ENCODE results near the gene BORA.

BORA gene

GRCh38 chr13:72745260-72745659 lies 17.5 kb downstream of the BORA start:
- DNase-seq (ENCODE audit: extremely low read depth, insufficient read length), result no peak
- Histone ChIP-seq H3K36me3 (ENCODE audit: control insufficient read depth, insufficient read depth, low read length) (peaks cover 7% of the 10 kb centered on the region), H3K4me3 (replicated peaks; ENCODE audit: low read depth, low read length) (no peak overlapping the region), H3K27me3 (replicated peaks; ENCODE audit: control insufficient read depth, insufficient read depth, low read length) (no peaks in the 10 kb centered on the region)
- TF ChIP-seq CTCF (IDR thresholded peaks at IDR 0.05; ENCODE audit: insufficient read depth, low read length, poor library complexity, severe bottlenecking), result no peak

- no peaks in the 10 kb centered on the region for H3K27me3 ChIP-seq (replicated peaks; ENCODE audit: control insufficient read depth, insufficient read depth, low read length)
- peaks cover 13% of the 10 kb centered on the region for H3K36me3 ChIP-seq (ENCODE audit: control insufficient read depth, insufficient read depth, low read length)
- H3K4me3 ChIP-seq (replicated peaks; ENCODE audit: low read depth, low read length), result no peak overlapping the region
- no peak for DNase-seq (ENCODE audit: extremely low read depth, insufficient read length)
- no peak for TF ChIP-seq CTCF (IDR thresholded peaks at IDR 0.05; ENCODE audit: insufficient read depth, low read length, poor library complexity, severe bottlenecking)
These were observed 23.5 kb downstream of the BORA start for GRCh38 chr13:72751220-72751619.

- no peaks in the 10 kb centered on the region for H3K27me3 ChIP-seq (replicated peaks; ENCODE audit: control insufficient read depth, insufficient read depth, low read length)
- H3K36me3 ChIP-seq (ENCODE audit: control insufficient read depth, insufficient read depth, low read length), result peaks cover 13% of the 10 kb centered on the region
- no peak for TF ChIP-seq CTCF (IDR thresholded peaks at IDR 0.05; ENCODE audit: insufficient read depth, low read length, poor library complexity, severe bottlenecking)
- DNase-seq (ENCODE audit: extremely low read depth, insufficient read length), result no peak
- no peak overlapping the region for H3K4me3 ChIP-seq (replicated peaks; ENCODE audit: low read depth, low read length)
These were observed 26.4 kb downstream of the BORA start for GRCh38 chr13:72754111-72754510.

- DNase-seq (ENCODE audit: extremely low read depth, insufficient read length), result no peak
- no peak for TF ChIP-seq CTCF (IDR thresholded peaks at IDR 0.05; ENCODE audit: insufficient read depth, low read length, poor library complexity, severe bottlenecking)
- Histone ChIP-seq H3K36me3 (ENCODE audit: control insufficient read depth, insufficient read depth, low read length) (peaks cover 7% of the 10 kb centered on the region), H3K27me3 (replicated peaks; ENCODE audit: control insufficient read depth, insufficient read depth, low read length) (no peaks in the 10 kb centered on the region), H3K4me3 (replicated peaks; ENCODE audit: low read depth, low read length) (no peak overlapping the region)
These were observed 30.2 kb downstream of the BORA start for GRCh38 chr13:72757792-72758535.

GRCh38 chr13:72760189-72760588 lies 32.5 kb downstream of the BORA start:
- DNase-seq (ENCODE audit: extremely low read depth, insufficient read length), result no peak

More at GRCh38 chr13:72760189-72760588, 32.5 kb downstream of the BORA start:
- no peak for TF ChIP-seq CTCF (IDR thresholded peaks at IDR 0.05; ENCODE audit: insufficient read depth, low read length, poor library complexity, severe bottlenecking)
- H3K27me3 ChIP-seq (replicated peaks; ENCODE audit: control insufficient read depth, insufficient read depth, low read length), result no peaks in the 10 kb centered on the region
- H3K4me3 ChIP-seq (replicated peaks; ENCODE audit: low read depth, low read length), result no peak overlapping the region
- peaks cover 7% of the 10 kb centered on the region for H3K36me3 ChIP-seq (ENCODE audit: control insufficient read depth, insufficient read depth, low read length)

Data from GM06990 (cell line).